Measurements from ENCODE around the gene GNAI2.

GNAI2 gene

GRCh38 chr3:50235716-50236483, at the start of gene GNAI2:
TSS of gene GNAI2 (plus strand) at chr3:50236204. CDS start at chr3:50236336, 132 bp downstream.
- DNase-seq, result peak; percentile 99

GRCh38 chr3:50187750-50188149, 48.3 kb upstream of the GNAI2 start:
- no peak for DNase-seq

- DNase-seq, result peak; percentile 81
These were observed 46.7 kb upstream of the GNAI2 start for GRCh38 chr3:50189274-50189673.

- no peak for DNase-seq
These were observed 46.0 kb upstream of the GNAI2 start for GRCh38 chr3:50189989-50190388.

GRCh38 chr3:50190936-50191660, 44.9 kb upstream of the GNAI2 start, which contains the start of gene GNAT1:
TSS of gene GNAT1 (plus strand) at chr3:50191610. CDS start at chr3:50191726, 116 bp downstream.
- no peak for DNase-seq

GRCh38 chr3:50192124-50192523, 43.9 kb upstream of the GNAI2 start:
- DNase-seq, result no peak

- peak; percentile 51 for DNase-seq
These were observed 43.3 kb upstream of the GNAI2 start for GRCh38 chr3:50192689-50193141.

GRCh38 chr3:50193286-50193685, 42.7 kb upstream of the GNAI2 start:
- DNase-seq, result no peak

GRCh38 chr3:50193746-50194127, 42.3 kb upstream of the GNAI2 start:
- DNase-seq, result no peak

GRCh38 chr3:50194128-50194902, 41.7 kb upstream of the GNAI2 start:
- DNase-seq, result peak; percentile 66

GRCh38 chr3:50194903-50195500, 41.0 kb upstream of the GNAI2 start:
- DNase-seq, result no peak

- peak; percentile 30 for DNase-seq
These were observed 40.3 kb upstream of the GNAI2 start for GRCh38 chr3:50195501-50196252.

- DNase-seq, result no peak
These were observed 39.7 kb upstream of the GNAI2 start for GRCh38 chr3:50196253-50196801.

GRCh38 chr3:50201573-50202315, 34.3 kb upstream of the GNAI2 start:
- DNase-seq, result no peak

GRCh38 chr3:50202353-50203112, 33.5 kb upstream of the GNAI2 start:
- no peak for DNase-seq

GRCh38 chr3:50203113-50203808, 32.7 kb upstream of the GNAI2 start:
- DNase-seq, result no peak

- no peak for DNase-seq
These were observed 31.9 kb upstream of the GNAI2 start for GRCh38 chr3:50203809-50204803.

- no peak for DNase-seq
These were observed 31.1 kb upstream of the GNAI2 start, which contains the start of gene SLC38A3 for GRCh38 chr3:50204804-50205412. TSS of gene SLC38A3 (plus strand) at chr3:50205271. CDS start at chr3:50214200, 8,929 bp downstream.

Data from EL (cell line).